Activated naive CD4-positive, alpha-beta T cell treated with anti-CD3 and anti-CD28 coated beads for 36 hours (primary cell): ENCODE data around the gene PMVK. TPM values are rescaled to one million over a fixed set of nuclear protein-coding genes. Genes with fewer than 3 reads are reported as not detected.
"Not testable (repeated sequence)": the region's sequence is repeated elsewhere in the genome, so short reads cannot be mapped to it uniquely, and the experiment has no call there.

Experiments used
- CTCF ChIA-PET: fragments of 350-600 bp; sonication (Branson Sonifier 250); formaldehyde crosslinking; loops from one replicate; lab custom pipeline; 2021; ENCODE audit warnings: antibody characterized with exemption; lab: Charles Lee
- DNase-seq: peaks from one replicate; pipeline ENCODE4 v3.0.0-alpha.2; 2020
- H3K27ac Mint-ChIP-seq: one replicate; pipeline ENCODE4 v1.8.0; 2021; ENCODE audit warnings: mild to moderate bottlenecking, mixed read lengths
- H3K27me3 Mint-ChIP-seq: one replicate; pipeline ENCODE4 v1.8.0; 2021; ENCODE audit warnings: low read depth, mixed read lengths
- H3K36me3 Mint-ChIP-seq: one replicate; pipeline ENCODE4 v1.8.0; 2021; ENCODE audit warnings: low read depth, mixed read lengths
- H3K4me1 Mint-ChIP-seq: one replicate; pipeline ENCODE4 v1.8.0; 2021; ENCODE audit warnings: low read depth, mixed read lengths
- H3K4me3 Mint-ChIP-seq: one replicate; pipeline ENCODE4 v1.8.0; 2021; ENCODE audit warnings: mild to moderate bottlenecking, moderate library complexity, mixed read lengths
- H3K9me3 Mint-ChIP-seq: one replicate; pipeline ENCODE4 v1.8.0; 2021; ENCODE audit warnings: mixed read lengths
- intact Hi-C: fragments of 100-400 bp; cut with micrococcal nuclease; formaldehyde crosslinking; loops from one replicate; pipeline ENCODE4 v1.15.1; 2023
- total RNA-seq, 2 experiments: library from RNA; stranded (reverse); gene quantifications; one replicate each; pipeline ENCODE4 v1.2.3, GENCODE V29; 2021

PMVK gene
- total RNA-seq, 2 experiments from 2014 or later = 29.8 to 30.5 TPM

DNA sequence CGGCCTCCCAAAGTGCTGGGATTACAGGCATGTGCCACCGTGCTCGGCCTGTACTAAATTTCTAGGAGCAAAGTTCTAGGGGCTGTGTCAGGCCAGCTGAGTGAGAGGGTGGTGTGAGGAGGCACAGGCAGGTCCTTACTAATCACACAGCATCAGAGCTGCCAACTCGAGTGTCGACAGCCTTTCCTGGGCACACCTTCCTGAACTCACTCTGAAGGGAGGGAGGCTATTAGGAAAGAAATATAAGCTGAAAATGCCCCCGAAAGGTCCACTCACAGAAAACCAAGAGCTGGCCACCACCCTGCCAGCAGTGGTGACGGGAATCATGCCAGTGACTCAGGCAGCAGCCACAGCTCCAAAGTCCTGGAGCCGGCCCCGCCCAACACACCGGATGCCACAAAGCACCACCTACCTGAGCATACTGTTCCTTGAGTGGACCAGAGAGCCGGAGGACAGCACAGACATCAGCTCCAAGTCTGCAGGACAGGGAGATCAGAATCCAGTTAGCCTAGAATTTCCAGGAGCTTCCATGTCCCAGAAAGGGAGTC lies 4.5 kb downstream of the PMVK start:
- H3K4me1 Mint-ChIP-seq = peaks cover 14% of the 10 kb centered on the region
- H3K4me3 Mint-ChIP-seq = no peak overlapping the region
- H3K27me3 Mint-ChIP-seq = no peaks in the 10 kb centered on the region
- DNase-seq = no peak
- intact Hi-C loops = no loop called here
- no peaks in the 10 kb centered on the region for H3K9me3 Mint-ChIP-seq
- CTCF ChIA-PET = interaction anchor here (0.8 to 0.9 kb wide), 2 partner anchors 12 to 263 kb away, joined by 3 to 4 read pairs; no protein-coding TSS in a partner anchor
- peaks cover 17% of the 10 kb centered on the region for H3K36me3 Mint-ChIP-seq
- H3K27ac Mint-ChIP-seq = no peak overlapping the region

DNA sequence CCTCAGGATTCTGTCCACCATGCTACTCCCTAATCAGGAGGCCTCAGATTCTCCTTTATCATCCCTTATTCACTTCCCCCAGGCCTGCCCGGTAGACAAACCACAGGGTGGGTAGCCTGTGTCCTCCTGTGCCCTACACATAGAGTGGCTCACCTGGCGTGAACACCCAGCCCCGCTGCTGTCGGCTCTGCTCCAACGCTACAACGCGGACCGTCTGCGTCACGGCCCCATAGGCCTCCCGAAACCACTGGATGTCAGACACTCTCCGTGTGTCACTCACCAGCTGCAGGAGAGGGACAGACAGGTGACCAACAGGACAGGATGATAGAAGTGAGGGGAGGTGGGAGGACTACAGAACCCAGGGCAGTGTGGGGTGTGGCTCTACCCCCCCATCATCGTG lies 10.3 kb downstream of the PMVK start:
- no peaks in the 10 kb centered on the region for H3K9me3 Mint-ChIP-seq
- intact Hi-C loops = no loop called here
- no peaks in the 10 kb centered on the region for H3K27me3 Mint-ChIP-seq
- DNase-seq = no peak
- no peak overlapping the region for H3K27ac Mint-ChIP-seq
- CTCF ChIA-PET = no interaction called here
- H3K4me1 Mint-ChIP-seq = peaks cover 2% of the 10 kb centered on the region
- H3K4me3 Mint-ChIP-seq = no peak overlapping the region
- H3K36me3 Mint-ChIP-seq = peaks cover 29% of the 10 kb centered on the region

DNA sequence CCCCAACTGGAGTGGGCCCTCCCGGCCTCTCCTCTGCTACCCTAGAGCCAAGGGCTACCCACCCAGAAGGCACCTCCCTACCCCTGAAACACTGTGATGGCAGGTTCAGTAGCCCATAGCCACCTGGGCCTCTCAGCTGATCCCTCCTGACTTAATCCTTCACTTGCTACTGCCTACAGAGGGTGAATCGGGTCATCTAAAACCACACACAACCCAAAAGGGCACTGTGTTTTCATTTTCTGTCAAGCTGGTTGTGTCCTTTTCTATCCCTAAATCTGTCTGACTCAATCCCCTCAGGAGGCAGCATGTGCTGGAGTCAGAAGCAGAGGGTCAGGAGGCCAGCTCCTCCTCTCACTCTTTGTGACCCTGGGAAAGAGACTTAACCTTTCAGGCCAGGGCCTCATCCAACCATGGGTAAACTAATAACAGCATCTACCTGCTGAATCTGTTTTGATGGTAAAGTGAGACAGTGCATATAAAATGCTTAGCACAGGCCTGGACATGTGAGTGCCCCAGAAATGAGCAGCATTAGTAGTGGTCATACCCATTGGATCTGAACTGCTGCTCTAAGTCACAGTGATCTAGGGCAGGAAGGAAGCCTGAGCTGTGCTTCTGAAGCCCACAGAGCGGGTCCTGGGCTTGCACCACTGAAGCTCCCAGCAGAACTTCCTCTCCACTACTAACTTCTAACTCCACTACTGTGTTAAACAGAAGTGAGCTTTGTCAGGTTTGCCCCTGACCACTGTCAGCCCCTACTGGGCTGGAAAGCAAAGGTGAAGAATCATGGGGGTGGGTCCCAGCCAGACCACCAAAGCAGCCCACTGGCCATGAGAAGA lies 11.0 kb downstream of the PMVK start:
- no peaks in the 10 kb centered on the region for H3K9me3 Mint-ChIP-seq
- no peak overlapping the region for H3K4me3 Mint-ChIP-seq
- intact Hi-C loops = no loop called here
- H3K4me1 Mint-ChIP-seq = peaks cover 2% of the 10 kb centered on the region
- no peak overlapping the region for H3K27ac Mint-ChIP-seq
- DNase-seq = no peak
- H3K36me3 Mint-ChIP-seq = peaks cover 29% of the 10 kb centered on the region
- CTCF ChIA-PET = interaction anchor here (0.7 kb wide), 1 partner anchor 31 kb away, joined by 3 read pairs; no protein-coding TSS in a partner anchor
- H3K27me3 Mint-ChIP-seq = no peaks in the 10 kb centered on the region

DNA sequence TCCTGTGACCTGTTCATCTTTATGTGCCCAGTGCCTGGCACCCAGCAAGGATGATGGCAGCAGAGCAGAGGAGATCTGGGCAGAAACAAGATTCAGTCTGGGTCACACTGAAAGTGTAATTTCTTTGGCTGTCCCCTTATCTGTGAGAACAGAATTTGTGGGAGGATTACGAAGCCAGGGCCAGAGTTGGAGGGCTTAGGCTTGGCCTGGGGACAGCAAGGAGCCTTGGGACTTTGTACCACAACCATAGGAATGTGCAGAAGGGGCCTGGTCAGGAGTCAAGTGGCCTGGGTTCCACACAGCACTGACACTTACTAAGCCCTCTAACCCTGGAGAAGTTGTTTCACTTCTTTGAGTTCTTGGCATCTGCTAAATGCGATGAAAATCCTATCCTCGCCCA lies 12.8 kb downstream of the PMVK start:
- peaks cover 24% of the 10 kb centered on the region for H3K36me3 Mint-ChIP-seq
- no peak overlapping the region for H3K4me3 Mint-ChIP-seq
- H3K4me1 Mint-ChIP-seq = peaks cover 2% of the 10 kb centered on the region
- intact Hi-C loops = no loop called here
- H3K27ac Mint-ChIP-seq = no peak overlapping the region
- CTCF ChIA-PET = no interaction called here
- no peaks in the 10 kb centered on the region for H3K27me3 Mint-ChIP-seq
- DNase-seq = no peak
- no peaks in the 10 kb centered on the region for H3K9me3 Mint-ChIP-seq

DNA sequence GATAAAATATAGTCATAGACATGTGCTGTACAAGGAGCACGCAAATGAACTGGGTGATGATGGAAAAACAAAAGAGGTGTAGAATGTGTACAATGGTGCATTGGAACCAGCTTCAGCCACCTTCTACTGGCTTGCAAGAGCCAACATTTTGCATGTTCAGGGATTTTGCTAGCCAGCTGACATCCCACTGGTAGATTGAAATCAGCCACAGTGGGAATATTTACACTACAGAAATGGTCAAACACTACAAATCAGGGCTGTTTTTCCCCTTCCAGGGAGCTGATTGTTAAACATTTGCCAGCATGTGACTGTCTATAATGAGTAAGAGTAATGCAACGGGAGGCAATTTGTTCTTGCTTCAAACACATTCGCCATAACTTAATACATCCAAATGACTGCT lies 23.2 kb downstream of the PMVK start:
- intact Hi-C loops = no loop called here
- peaks cover 2% of the 10 kb centered on the region for H3K9me3 Mint-ChIP-seq
- H3K4me1 Mint-ChIP-seq = no peaks in the 10 kb centered on the region
- CTCF ChIA-PET = interaction anchor here (1.0 to 1.1 kb wide), 2 partner anchors 9 to 31 kb away, joined by 4 read pairs; no protein-coding TSS in a partner anchor
- H3K27ac Mint-ChIP-seq = no peak overlapping the region
- peaks cover 6% of the 10 kb centered on the region for H3K36me3 Mint-ChIP-seq
- DNase-seq = no peak
- H3K4me3 Mint-ChIP-seq = no peak overlapping the region
- no peaks in the 10 kb centered on the region for H3K27me3 Mint-ChIP-seq

DNA sequence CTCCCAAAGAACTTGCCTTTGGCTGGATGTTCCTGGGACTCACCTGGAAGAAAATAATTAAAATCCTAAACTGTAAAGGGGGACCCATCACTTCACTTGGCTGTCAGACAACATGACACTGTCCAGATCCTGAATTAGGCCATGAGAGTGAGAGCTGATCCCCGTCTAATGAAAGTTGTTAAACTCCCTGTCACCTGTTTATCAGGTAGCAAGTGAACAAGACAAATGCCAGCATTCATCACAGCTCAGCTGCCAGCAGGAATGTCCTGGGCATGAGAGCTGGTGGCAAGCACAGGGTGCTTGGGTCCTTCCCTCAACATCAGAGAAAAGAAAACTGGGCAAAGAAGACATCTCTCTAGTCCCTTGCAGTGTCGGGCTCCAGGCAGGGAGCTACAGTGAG lies 23.8 kb downstream of the PMVK start:
- H3K27me3 Mint-ChIP-seq = no peaks in the 10 kb centered on the region
- CTCF ChIA-PET = interaction anchor here (1.0 to 1.1 kb wide), 3 partner anchors 10 to 86 kb away, joined by 3 to 4 read pairs (median 4); no protein-coding TSS in a partner anchor
- H3K4me1 Mint-ChIP-seq = no peaks in the 10 kb centered on the region
- H3K36me3 Mint-ChIP-seq = peaks cover 6% of the 10 kb centered on the region
- no peak for DNase-seq
- peaks cover 2% of the 10 kb centered on the region for H3K9me3 Mint-ChIP-seq
- no peak overlapping the region for H3K4me3 Mint-ChIP-seq
- H3K27ac Mint-ChIP-seq = no peak overlapping the region
- intact Hi-C loops = no loop called here

DNA sequence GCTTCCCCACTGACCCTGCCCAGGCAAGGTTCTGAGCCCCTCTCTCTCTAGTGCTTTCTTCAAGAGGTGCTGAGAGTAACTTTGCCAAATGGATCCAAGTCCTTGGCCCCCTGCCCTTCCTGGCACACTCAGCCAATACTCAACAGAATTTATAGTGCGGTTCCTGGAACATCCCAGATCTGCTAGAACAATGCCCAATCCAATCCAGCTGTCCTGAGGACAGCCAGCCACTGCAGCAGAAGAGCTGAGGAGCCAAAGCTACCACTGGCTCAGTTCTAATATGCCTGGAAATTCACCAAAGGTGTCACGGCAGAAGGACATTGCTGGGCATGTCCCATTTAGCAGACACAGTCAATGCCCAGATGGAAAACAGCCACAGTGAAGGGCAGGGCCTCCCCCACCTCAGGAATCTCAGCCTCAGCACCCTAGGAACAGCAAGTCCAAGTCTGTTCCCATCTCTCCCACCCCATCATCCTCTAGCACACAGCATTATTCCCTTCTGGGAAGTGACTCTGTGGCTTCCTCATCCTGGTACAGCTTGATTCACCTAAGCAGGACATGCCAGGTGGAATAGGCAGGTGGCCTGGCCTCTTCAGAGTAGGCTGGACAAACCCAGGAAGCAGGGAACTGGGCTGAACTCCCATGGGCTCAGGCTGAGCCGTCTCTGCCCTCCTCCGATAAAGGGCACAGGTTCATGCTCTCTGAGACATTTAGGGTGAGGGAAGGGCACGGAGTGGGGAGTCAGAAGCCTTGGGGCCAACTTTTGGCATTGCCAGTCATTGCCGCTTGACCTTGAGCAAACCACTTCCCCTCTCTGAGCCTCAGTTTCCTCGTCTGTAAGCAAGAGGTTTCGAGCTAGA lies 24.6 kb downstream of the PMVK start:
- peaks cover 2% of the 10 kb centered on the region for H3K9me3 Mint-ChIP-seq
- no peak overlapping the region for H3K4me3 Mint-ChIP-seq
- H3K27me3 Mint-ChIP-seq = no peaks in the 10 kb centered on the region
- no peak overlapping the region for H3K27ac Mint-ChIP-seq
- DNase-seq = no peak
- H3K36me3 Mint-ChIP-seq = peaks cover 5% of the 10 kb centered on the region
- CTCF ChIA-PET = interaction anchor here (1.0 kb wide), 1 partner anchor 87 kb away, joined by 3 read pairs; no protein-coding TSS in a partner anchor
- intact Hi-C loops = no loop called here
- no peaks in the 10 kb centered on the region for H3K4me1 Mint-ChIP-seq

DNA sequence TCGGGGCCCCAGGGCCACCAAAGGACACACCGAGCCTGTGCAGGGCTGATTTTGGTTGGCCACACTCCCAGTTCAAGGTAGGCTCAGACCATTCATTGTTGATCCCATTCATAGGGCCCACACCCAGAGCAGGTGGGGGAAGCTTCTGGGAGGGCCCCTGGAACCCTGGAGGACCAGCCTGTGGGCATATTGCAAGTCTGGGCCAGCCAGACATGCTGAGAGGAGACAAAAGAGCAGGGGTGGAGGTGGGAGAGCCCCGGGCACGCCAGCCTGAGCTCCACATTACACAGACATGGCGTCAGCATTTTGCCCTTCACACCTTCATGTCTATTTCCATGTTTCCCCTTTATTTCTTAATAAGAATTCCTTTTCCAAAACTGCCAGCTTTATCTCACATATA lies 25.7 kb downstream of the PMVK start:
- no peak for DNase-seq
- intact Hi-C loops = no loop called here
- CTCF ChIA-PET = no interaction called here
- H3K36me3 Mint-ChIP-seq = no peaks in the 10 kb centered on the region
- H3K27ac Mint-ChIP-seq = no peak overlapping the region
- no peaks in the 10 kb centered on the region for H3K4me1 Mint-ChIP-seq
- no peaks in the 10 kb centered on the region for H3K27me3 Mint-ChIP-seq
- H3K4me3 Mint-ChIP-seq = no peak overlapping the region
- no peaks in the 10 kb centered on the region for H3K9me3 Mint-ChIP-seq

DNA sequence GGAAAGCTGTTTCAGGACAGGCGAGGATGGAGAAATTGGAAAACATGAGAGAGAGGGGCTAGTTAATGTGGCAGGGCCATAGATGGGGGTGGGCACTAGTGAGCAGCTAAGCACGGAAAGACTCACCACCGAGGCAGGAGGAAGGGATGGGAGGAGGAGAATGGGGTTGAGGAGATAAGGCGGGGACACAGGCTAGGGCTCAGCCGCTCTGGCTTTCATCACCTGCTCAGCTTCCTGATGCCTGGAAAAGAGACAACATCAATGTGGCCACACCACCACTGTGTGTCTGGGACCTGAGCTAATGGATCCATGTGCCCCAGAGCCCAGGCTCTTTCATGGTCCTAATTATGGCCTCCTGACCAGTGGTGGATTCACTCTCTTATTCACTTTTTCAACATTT lies 27.6 kb downstream of the PMVK start:
- CTCF ChIA-PET = no interaction called here
- no peaks in the 10 kb centered on the region for H3K4me1 Mint-ChIP-seq
- DNase-seq = no peak
- no peak overlapping the region for H3K4me3 Mint-ChIP-seq
- intact Hi-C loops = no loop called here
- H3K9me3 Mint-ChIP-seq = no peaks in the 10 kb centered on the region
- H3K27me3 Mint-ChIP-seq = no peaks in the 10 kb centered on the region
- H3K27ac Mint-ChIP-seq = no peak overlapping the region
- H3K36me3 Mint-ChIP-seq = no peaks in the 10 kb centered on the region

DNA sequence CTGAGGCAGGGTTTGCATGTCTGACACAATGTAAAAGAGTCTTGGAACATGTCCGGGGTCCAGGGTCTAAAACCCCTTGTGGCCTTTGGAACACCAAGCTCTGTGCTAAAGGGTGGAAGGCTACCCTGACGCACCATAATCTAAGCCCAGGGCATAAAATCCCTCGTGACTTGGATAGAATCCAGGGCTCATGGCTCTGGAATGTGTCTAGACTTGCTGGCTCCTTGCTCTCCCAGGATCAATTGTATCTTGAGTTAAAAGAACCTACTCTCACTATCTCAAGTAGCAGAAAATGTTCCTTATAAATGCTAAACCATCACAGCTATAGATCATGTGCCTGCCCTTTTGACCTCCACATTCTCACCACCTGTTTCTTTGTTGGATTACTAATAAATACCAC lies 28.4 kb downstream of the PMVK start:
- CTCF ChIA-PET, intact Hi-C loops: not testable (repeated sequence)

DNA sequence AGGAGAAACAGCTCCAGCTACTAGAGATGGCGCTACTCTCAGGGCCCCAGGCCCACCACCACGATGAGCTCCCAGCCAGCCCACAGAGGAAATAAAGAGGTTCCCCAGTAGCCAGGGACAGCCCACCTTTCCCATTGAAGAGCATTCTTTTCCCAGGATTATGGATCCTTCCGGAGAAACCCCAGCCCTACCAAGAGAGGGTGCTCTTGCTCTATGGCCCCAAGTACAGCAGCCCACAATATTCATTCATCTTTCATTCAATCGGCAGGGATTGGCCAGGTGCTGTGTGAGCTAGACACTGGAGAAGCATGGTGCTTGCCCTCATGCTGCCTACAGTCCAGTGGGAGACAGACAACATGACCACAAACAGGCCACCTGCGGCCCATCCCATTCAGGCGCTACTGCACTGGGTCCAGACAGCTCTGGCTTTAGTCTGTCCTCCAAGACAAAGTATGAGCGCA lies 29.9 kb downstream of the PMVK start:
- H3K9me3 Mint-ChIP-seq = no peaks in the 10 kb centered on the region
- H3K4me1 Mint-ChIP-seq = no peaks in the 10 kb centered on the region
- DNase-seq = peak; percentile 8
- H3K27ac Mint-ChIP-seq = no peak overlapping the region
- intact Hi-C loops = loop anchor here (2.0 kb wide), 1 partner anchor 156 kb away; the partner anchor contains the start of gene EFNA4
- CTCF ChIA-PET = interaction anchor here (0.8 to 1.3 kb wide), 4 partner anchors 30 to 179 kb away, joined by 3 to 5 read pairs (median 4); partner anchors contain the start of gene PMVK
- no peaks in the 10 kb centered on the region for H3K27me3 Mint-ChIP-seq
- no peak overlapping the region for H3K4me3 Mint-ChIP-seq
- no peaks in the 10 kb centered on the region for H3K36me3 Mint-ChIP-seq

More for the DNA sequence above, 28.4 kb downstream of the PMVK start:
- H3K4me3 Mint-ChIP-seq, H3K4me1 Mint-ChIP-seq, H3K36me3 Mint-ChIP-seq, H3K27ac Mint-ChIP-seq, DNase-seq, H3K27me3 Mint-ChIP-seq, H3K9me3 Mint-ChIP-seq: not testable (repeated sequence)
